HG03565 (cell line): ENCODE data around the gene TTC39C.

Experiments
- ATAC-seq: cut with Tn5 transposase; IDR thresholded peaks from one replicate; pipeline ENCODE4 v1.9.1; 2021; ENCODE audit warnings: mild to moderate bottlenecking, moderate library complexity; ENCODE audit not compliant: unreplicated experiment

The TTC39C gene

GRCh38 chr18:23990474-23991410, 23.8 kb upstream of the TTC39C start:
- no peak for ATAC-seq

- ATAC-seq: no peak
Measured at GRCh38 chr18:23992089-23992940, 22.2 kb upstream of the TTC39C start.

GRCh38 chr18:23992941-23993280, 21.6 kb upstream of the TTC39C start:
- no peak for ATAC-seq

GRCh38 chr18:23994361-23994902, 20.1 kb upstream of the TTC39C start:
- ATAC-seq: no peak

- no peak for ATAC-seq
Measured at GRCh38 chr18:23995180-23995579, 19.4 kb upstream of the TTC39C start.

- no peak for ATAC-seq
Measured at GRCh38 chr18:23998018-23998417, 16.5 kb upstream of the TTC39C start.

- ATAC-seq: no peak
Measured at GRCh38 chr18:23998820-23999219, 15.7 kb upstream of the TTC39C start.

GRCh38 chr18:24000613-24001490, 13.7 kb upstream of the TTC39C start:
- ATAC-seq: no peak

GRCh38 chr18:24002479-24002878, 12.1 kb upstream of the TTC39C start:
- ATAC-seq: no peak

GRCh38 chr18:24003288-24003687, 11.3 kb upstream of the TTC39C start:
- no peak for ATAC-seq

- ATAC-seq: no peak
Measured at GRCh38 chr18:24003903-24004640, 10.5 kb upstream of the TTC39C start.

GRCh38 chr18:24006712-24007313, 7.7 kb upstream of the TTC39C start:
- ATAC-seq: no peak

- no peak for ATAC-seq
Measured at GRCh38 chr18:24009246-24009645, 5.3 kb upstream of the TTC39C start.

- ATAC-seq: peak; percentile 48
Measured at GRCh38 chr18:24009651-24010333, 4.8 kb upstream of the TTC39C start.

- ATAC-seq: no peak
Measured at GRCh38 chr18:24010673-24011072, 3.9 kb upstream of the TTC39C start.

- no peak for ATAC-seq
Measured at GRCh38 chr18:24011123-24011917, 3.2 kb upstream of the TTC39C start.

- ATAC-seq: no peak
Measured at GRCh38 chr18:24013051-24013450, 1.5 kb upstream of the TTC39C start.

- no peak for ATAC-seq
Measured at GRCh38 chr18:24014986-24015638, 558 bp downstream of the TTC39C start.
